Activated T-cell treated with anti-CD3 and anti-CD28 coated beads, Interleukin-2, amount 50 U/mL, for 72 hours (primary cell): ENCODE measurements around the gene RASL10A. TPM values are rescaled to one million over a fixed set of nuclear protein-coding genes. Genes with fewer than 3 reads are reported as not detected.

Experiments
- ATAC-seq, 2 donors: fragments of 150-1000 bp; cut with Tn5 transposase; replicated peaks in 1 of 2; 2 replicates each; pipeline ENCODE4 v1.10.0; 2021; ENCODE audit warnings: moderate library complexity in 2 of 2, mild to moderate bottlenecking in 1 of 2
- DNase-seq, 2 donors: peaks; one replicate each; pipeline ENCODE4 v3.0.0; 2021 to 2022; ENCODE audit warnings: mixed read lengths in 1 of 2
- H3K27ac Mint-ChIP-seq: one replicate; pipeline ENCODE4 v1.8.0; 2022; ENCODE audit warnings: mild to moderate bottlenecking, moderate library complexity, mixed read lengths
- H3K27me3 Mint-ChIP-seq: one replicate; pipeline ENCODE4 v1.8.0; 2022; ENCODE audit warnings: low read depth, mixed read lengths
- H3K36me3 Mint-ChIP-seq, 2 donors: one replicate each; pipeline ENCODE4 v1.8.0; 2022; ENCODE audit warnings: mixed read lengths in 2 of 2, mild to moderate bottlenecking in 1 of 2; ENCODE audit not compliant: insufficient read depth in 2 of 2
- H3K4me1 Mint-ChIP-seq: one replicate; pipeline ENCODE4 v1.8.0; 2022; ENCODE audit warnings: low read depth, mixed read lengths
- H3K4me3 Mint-ChIP-seq, 2 donors: one replicate each; pipeline ENCODE4 v1.8.0; 2022; ENCODE audit warnings: mild to moderate bottlenecking in 2 of 2, mixed read lengths in 2 of 2, moderate library complexity in 2 of 2
- H3K9me3 Mint-ChIP-seq, 2 donors: one replicate each; pipeline ENCODE4 v1.8.0; 2022; ENCODE audit warnings: mixed read lengths in 2 of 2
- total RNA-seq, 2 donors: library from RNA; stranded (reverse); gene quantifications; one replicate each; pipeline ENCODE4 v1.2.3, GENCODE V29; 2022

The RASL10A gene
- total RNA-seq, 2 donors from 2014 or later = 0.84 TPM; not detected in 1

- no peak overlapping the region for H3K4me3 Mint-ChIP-seq
- peaks cover 5 to 11% of the 10 kb centered on the region in 2 donors for H3K36me3 Mint-ChIP-seq
- H3K9me3 Mint-ChIP-seq = no peaks in the 10 kb centered on the region
- no peaks in the 10 kb centered on the region for H3K4me1 Mint-ChIP-seq
- ATAC-seq (peak in 1 of 2 donors; percentile 4), DNase-seq (no peak)
- no peaks in the 10 kb centered on the region for H3K27me3 Mint-ChIP-seq
- H3K27ac Mint-ChIP-seq = no peak overlapping the region
Measured at GRCh38 chr22:29344137-29344536, 28.6 kb upstream of the RASL10A start.

GRCh38 chr22:29343313-29343805 lies 27.9 kb upstream of the RASL10A start:
- ATAC-seq (peak; percentile 22 to 73), DNase-seq (no peak)
- no peaks in the 10 kb centered on the region for H3K9me3 Mint-ChIP-seq
- no peak overlapping the region for H3K27ac Mint-ChIP-seq
- H3K36me3 Mint-ChIP-seq = peaks cover 3 to 14% of the 10 kb centered on the region in 2 donors
- H3K27me3 Mint-ChIP-seq = no peaks in the 10 kb centered on the region
- no peak overlapping the region for H3K4me3 Mint-ChIP-seq
- H3K4me1 Mint-ChIP-seq = no peaks in the 10 kb centered on the region

GRCh38 chr22:29342577-29343312 lies 27.2 kb upstream of the RASL10A start:
- H3K9me3 Mint-ChIP-seq = no peaks in the 10 kb centered on the region
- H3K36me3 Mint-ChIP-seq = peaks cover 5 to 13% of the 10 kb centered on the region in 2 donors
- H3K4me1 Mint-ChIP-seq = no peaks in the 10 kb centered on the region
- ATAC-seq = no peak
- H3K27ac Mint-ChIP-seq = no peak overlapping the region
- H3K4me3 Mint-ChIP-seq = no peak overlapping the region
- no peak for DNase-seq
- no peaks in the 10 kb centered on the region for H3K27me3 Mint-ChIP-seq

- Mint-ChIP-seq H3K4me3 (no peak overlapping the region), H3K36me3 (peaks cover 5 to 13% of the 10 kb centered on the region in 2 donors), H3K4me1 (no peaks in the 10 kb centered on the region), H3K27ac (no peak overlapping the region), H3K27me3 (no peaks in the 10 kb centered on the region), H3K9me3 (no peaks in the 10 kb centered on the region)
- no peak for DNase-seq
- ATAC-seq = no peak
Measured at GRCh38 chr22:29342177-29342576, 26.7 kb upstream of the RASL10A start.

GRCh38 chr22:29341849-29342127 lies 26.3 kb upstream of the RASL10A start:
- H3K9me3 Mint-ChIP-seq = no peaks in the 10 kb centered on the region
- H3K27ac Mint-ChIP-seq = no peak overlapping the region
- ATAC-seq (no peak), DNase-seq (no peak)
- no peaks in the 10 kb centered on the region for H3K4me1 Mint-ChIP-seq
- no peaks in the 10 kb centered on the region for H3K27me3 Mint-ChIP-seq
- no peak overlapping the region for H3K4me3 Mint-ChIP-seq
- peaks cover 5 to 13% of the 10 kb centered on the region in 2 donors for H3K36me3 Mint-ChIP-seq

- no peak overlapping the region for H3K27ac Mint-ChIP-seq
- no peak overlapping the region for H3K4me3 Mint-ChIP-seq
- no peak for ATAC-seq
- no peak for DNase-seq
- no peaks in the 10 kb centered on the region for H3K27me3 Mint-ChIP-seq
- peaks cover 5 to 13% of the 10 kb centered on the region in 2 donors for H3K36me3 Mint-ChIP-seq
- no peaks in the 10 kb centered on the region for H3K9me3 Mint-ChIP-seq
- H3K4me1 Mint-ChIP-seq = no peaks in the 10 kb centered on the region
Measured at GRCh38 chr22:29341056-29341848, 25.8 kb upstream of the RASL10A start.

- Mint-ChIP-seq H3K4me3 (no peak overlapping the region), H3K27me3 (no peaks in the 10 kb centered on the region), H3K9me3 (no peaks in the 10 kb centered on the region), H3K4me1 (no peaks in the 10 kb centered on the region), H3K27ac (no peak overlapping the region), H3K36me3 (peaks cover 4 to 10% of the 10 kb centered on the region in 2 donors)
- DNase-seq (no peak), ATAC-seq (no peak)
Measured at GRCh38 chr22:29340566-29340965, 25.1 kb upstream of the RASL10A start.

GRCh38 chr22:29339381-29340235 lies 24.1 kb upstream of the RASL10A start:
- no peaks in the 10 kb centered on the region for H3K27me3 Mint-ChIP-seq
- no peak for ATAC-seq
- H3K36me3 Mint-ChIP-seq = peaks cover 4 to 10% of the 10 kb centered on the region in 2 donors
- H3K9me3 Mint-ChIP-seq = no peaks in the 10 kb centered on the region
- H3K27ac Mint-ChIP-seq = no peak overlapping the region
- no peaks in the 10 kb centered on the region for H3K4me1 Mint-ChIP-seq
- H3K4me3 Mint-ChIP-seq = no peak overlapping the region
- DNase-seq = no peak

- no peak for ATAC-seq
- H3K36me3 Mint-ChIP-seq = peaks cover 2 to 7% of the 10 kb centered on the region in 2 donors
Measured at GRCh38 chr22:29338398-29338797, 22.9 kb upstream of the RASL10A start.

GRCh38 chr22:29337631-29338284 lies 22.3 kb upstream of the RASL10A start:
- Mint-ChIP-seq H3K27ac (no peak overlapping the region), H3K9me3 (no peaks in the 10 kb centered on the region), H3K27me3 (no peaks in the 10 kb centered on the region)

More at GRCh38 chr22:29338398-29338797, 22.9 kb upstream of the RASL10A start:
- no peaks in the 10 kb centered on the region for H3K27me3 Mint-ChIP-seq
- no peak for DNase-seq
- H3K27ac Mint-ChIP-seq = no peak overlapping the region
- H3K4me3 Mint-ChIP-seq = no peak overlapping the region
- no peaks in the 10 kb centered on the region for H3K4me1 Mint-ChIP-seq
- no peaks in the 10 kb centered on the region for H3K9me3 Mint-ChIP-seq

GRCh38 chr22:29336751-29337490 lies 21.4 kb upstream of the RASL10A start:
- no peak for DNase-seq
- Mint-ChIP-seq H3K4me1 (no peaks in the 10 kb centered on the region), H3K27me3 (no peaks in the 10 kb centered on the region), H3K9me3 (no peaks in the 10 kb centered on the region), H3K36me3 (peaks cover 2 to 7% of the 10 kb centered on the region in 2 donors), H3K4me3 (no peak overlapping the region), H3K27ac (no peak overlapping the region)
- no peak for ATAC-seq

More at GRCh38 chr22:29337631-29338284, 22.3 kb upstream of the RASL10A start:
- no peaks in the 10 kb centered on the region for H3K4me1 Mint-ChIP-seq
- DNase-seq = no peak
- no peak for ATAC-seq
- H3K4me3 Mint-ChIP-seq = no peak overlapping the region
- peaks cover 2 to 7% of the 10 kb centered on the region in 2 donors for H3K36me3 Mint-ChIP-seq

GRCh38 chr22:29335656-29336055 lies 20.2 kb upstream of the RASL10A start:
- no peak overlapping the region for H3K27ac Mint-ChIP-seq
- H3K9me3 Mint-ChIP-seq = no peaks in the 10 kb centered on the region
- H3K4me1 Mint-ChIP-seq = no peaks in the 10 kb centered on the region

More at GRCh38 chr22:29335656-29336055, 20.2 kb upstream of the RASL10A start:
- peaks cover 2 to 7% of the 10 kb centered on the region in 2 donors for H3K36me3 Mint-ChIP-seq
- no peak for ATAC-seq
- no peaks in the 10 kb centered on the region for H3K27me3 Mint-ChIP-seq
- DNase-seq = no peak
- H3K4me3 Mint-ChIP-seq = no peak overlapping the region
